Activated T-helper 2 cell treated with anti-CD3 and anti-CD28 coated beads, Interferon-gamma antibody, Interleukin-2, Interleukin-4, amounts not matched to agents 10 μg/mL and 5 μg/mL and 100 μg/mL, durations not matched to agents 14 hours and 24 hours and 36 hours (primary cell): ENCODE results near the gene PBLD. TPM values are rescaled to one million over a fixed set of nuclear protein-coding genes. Genes with fewer than 3 reads are reported as not detected.
"Not testable (repeated sequence)": the region's sequence is repeated elsewhere in the genome, so short reads cannot be mapped to it uniquely, and the experiment has no call there.

ENCODE experiments used
- DNase-seq: peaks from one replicate; pipeline ENCODE4 v3.0.0; 2021; ENCODE audit warnings: low spot score
- H3K27ac Mint-ChIP-seq: one replicate; pipeline ENCODE4 v1.8.0; 2021; ENCODE audit warnings: mixed read lengths
- H3K27me3 Mint-ChIP-seq: one replicate; pipeline ENCODE4 v1.8.0; 2021; ENCODE audit warnings: low read depth, mixed read lengths
- H3K36me3 Mint-ChIP-seq: one replicate; pipeline ENCODE4 v1.8.0; 2021; ENCODE audit warnings: low read depth, mixed read lengths
- H3K4me1 Mint-ChIP-seq: one replicate; pipeline ENCODE4 v1.8.0; 2021; ENCODE audit warnings: low read depth, mixed read lengths
- H3K4me3 Mint-ChIP-seq: one replicate; pipeline ENCODE4 v1.8.0; 2021; ENCODE audit warnings: low read depth, mild to moderate bottlenecking, moderate library complexity, mixed read lengths
- H3K9me3 Mint-ChIP-seq: one replicate; pipeline ENCODE4 v1.8.0; 2021; ENCODE audit warnings: mixed read lengths
- intact Hi-C: fragments of 100-400 bp; cut with micrococcal nuclease; formaldehyde crosslinking; loops from one replicate; pipeline ENCODE4 v1.15.1; 2023
- total RNA-seq: library from RNA; stranded (reverse); gene quantifications from 2 replicates; pipeline ENCODE4 v1.2.3, GENCODE V29; 2022

Gene PBLD
- total RNA-seq, 1 donor from 2014 or later: 1.3 TPM

- no peak for DNase-seq
- Mint-ChIP-seq H3K4me3 (no peak overlapping the region), H3K27ac (no peak overlapping the region), H3K27me3 (peaks cover 3% of the 10 kb centered on the region), H3K36me3 (no peaks in the 10 kb centered on the region), H3K4me1 (no peaks in the 10 kb centered on the region), H3K9me3 (no peaks in the 10 kb centered on the region)
- intact Hi-C loops: no loop called here
Measured at GRCh38 chr10:68290736-68291135, 42.0 kb downstream of the PBLD start.

GRCh38 chr10:68288717-68289116 is 44.0 kb downstream of the PBLD start:
- Mint-ChIP-seq H3K4me1 (no peaks in the 10 kb centered on the region), H3K27ac (no peak overlapping the region), H3K4me3 (no peak overlapping the region), H3K27me3 (peaks cover 3% of the 10 kb centered on the region), H3K36me3 (no peaks in the 10 kb centered on the region), H3K9me3 (no peaks in the 10 kb centered on the region)
- DNase-seq: no peak
- intact Hi-C loops: no loop called here

GRCh38 chr10:68284062-68285001 is 48.4 kb downstream of the PBLD start:
- intact Hi-C loops: no loop called here
- Mint-ChIP-seq H3K27ac (no peak overlapping the region), H3K4me1 (peaks cover 3% of the 10 kb centered on the region), H3K9me3 (no peaks in the 10 kb centered on the region), H3K4me3 (no peak overlapping the region), H3K27me3 (no peaks in the 10 kb centered on the region), H3K36me3 (no peaks in the 10 kb centered on the region)
- no peak for DNase-seq

GRCh38 chr10:68280758-68281157 is 52.0 kb downstream of the PBLD start:
- Mint-ChIP-seq H3K36me3 (no peaks in the 10 kb centered on the region), H3K9me3 (peaks cover 18% of the 10 kb centered on the region), H3K27ac (no peak overlapping the region), H3K4me3 (no peak overlapping the region), H3K4me1 (peaks cover 3% of the 10 kb centered on the region), H3K27me3 (no peaks in the 10 kb centered on the region)
- DNase-seq: no peak
- intact Hi-C loops: no loop called here

- H3K27me3 Mint-ChIP-seq, H3K4me1 Mint-ChIP-seq, DNase-seq, H3K4me3 Mint-ChIP-seq, H3K27ac Mint-ChIP-seq, H3K36me3 Mint-ChIP-seq, intact Hi-C loops: not testable (repeated sequence)
- peaks cover 18% of the 10 kb centered on the region for H3K9me3 Mint-ChIP-seq
Measured at GRCh38 chr10:68278906-68279753, 53.6 kb downstream of the PBLD start.

- H3K27me3 Mint-ChIP-seq, H3K27ac Mint-ChIP-seq, H3K4me1 Mint-ChIP-seq, intact Hi-C loops, H3K36me3 Mint-ChIP-seq, H3K4me3 Mint-ChIP-seq, DNase-seq: not testable (repeated sequence)
- H3K9me3 Mint-ChIP-seq: peaks cover 18% of the 10 kb centered on the region
Measured at GRCh38 chr10:68277814-68278213, 54.9 kb downstream of the PBLD start.

GRCh38 chr10:68276224-68276623 is 56.5 kb downstream of the PBLD start:
- Mint-ChIP-seq H3K36me3 (no peaks in the 10 kb centered on the region), H3K4me1 (no peaks in the 10 kb centered on the region), H3K27ac (no peak overlapping the region), H3K9me3 (peaks cover 18% of the 10 kb centered on the region), H3K27me3 (no peaks in the 10 kb centered on the region), H3K4me3 (no peak overlapping the region)
- no peak for DNase-seq
- intact Hi-C loops: no loop called here

- Mint-ChIP-seq H3K27ac (no peak overlapping the region), H3K36me3 (no peaks in the 10 kb centered on the region), H3K9me3 (peaks cover 18% of the 10 kb centered on the region), H3K4me3 (no peak overlapping the region), H3K27me3 (no peaks in the 10 kb centered on the region), H3K4me1 (no peaks in the 10 kb centered on the region)
- DNase-seq: no peak
- intact Hi-C loops: no loop called here
Measured at GRCh38 chr10:68275600-68276126, 57.1 kb downstream of the PBLD start.

GRCh38 chr10:68272833-68273232 is 59.9 kb downstream of the PBLD start:
- no peak overlapping the region for H3K27ac Mint-ChIP-seq
- no peaks in the 10 kb centered on the region for H3K36me3 Mint-ChIP-seq
- intact Hi-C loops: no loop called here
- H3K4me3 Mint-ChIP-seq: no peak overlapping the region
- peaks cover 12% of the 10 kb centered on the region for H3K9me3 Mint-ChIP-seq
- DNase-seq: no peak
- H3K4me1 Mint-ChIP-seq: no peaks in the 10 kb centered on the region
- H3K27me3 Mint-ChIP-seq: no peaks in the 10 kb centered on the region

- Mint-ChIP-seq H3K4me3 (no peak overlapping the region), H3K36me3 (no peaks in the 10 kb centered on the region), H3K9me3 (peaks cover 3% of the 10 kb centered on the region), H3K27ac (no peak overlapping the region), H3K4me1 (no peaks in the 10 kb centered on the region), H3K27me3 (no peaks in the 10 kb centered on the region)
- DNase-seq: no peak
- intact Hi-C loops: no loop called here
Measured at GRCh38 chr10:68271196-68271882, 61.4 kb downstream of the PBLD start.

GRCh38 chr10:68269562-68270290 is 63.0 kb downstream of the PBLD start:
- no peaks in the 10 kb centered on the region for H3K36me3 Mint-ChIP-seq
- no peak for DNase-seq
- H3K27ac Mint-ChIP-seq: no peak overlapping the region
- intact Hi-C loops: no loop called here
- no peaks in the 10 kb centered on the region for H3K27me3 Mint-ChIP-seq
- H3K9me3 Mint-ChIP-seq: no peaks in the 10 kb centered on the region
- no peaks in the 10 kb centered on the region for H3K4me1 Mint-ChIP-seq
- no peak overlapping the region for H3K4me3 Mint-ChIP-seq
